GM10266 (cell line): ENCODE results near the gene OR2M5.

Experiments
- DNase-seq: peaks from one replicate; pipeline ENCODE4 v3.0.0; 2012; ENCODE audit errors: extremely low spot score
- CTCF ChIP-seq: IDR thresholded peaks from 2 replicates; pipeline ENCODE4 v1.5.1; 2012; ENCODE audit warnings: mild to moderate bottlenecking, low read depth; ENCODE audit not compliant: control insufficient read depth, insufficient read depth; ENCODE audit errors: missing control alignments

Gene OR2M5

GRCh38 chr1:248140846-248141245 lies 4.1 kb upstream of the OR2M5 start:
- TF ChIP-seq CTCF, result no peak
- no peak for DNase-seq

- no peak for TF ChIP-seq CTCF
- no peak for DNase-seq
These were observed 1.6 kb upstream of the OR2M5 start for GRCh38 chr1:248143311-248143710.

- DNase-seq, result no peak
- TF ChIP-seq CTCF, result no peak
These were observed 7.3 kb downstream of the OR2M5 start for GRCh38 chr1:248152056-248152827.

- no peak for DNase-seq
- no peak for TF ChIP-seq CTCF
These were observed 11.0 kb downstream of the OR2M5 start for GRCh38 chr1:248155927-248156326.

- DNase-seq, result no peak
- TF ChIP-seq CTCF, result no peak
These were observed 13.8 kb downstream of the OR2M5 start for GRCh38 chr1:248158758-248159157.

- DNase-seq, result no peak
- no peak for TF ChIP-seq CTCF
These were observed 19.1 kb downstream of the OR2M5 start for GRCh38 chr1:248164031-248164430.

- no peak for DNase-seq
- TF ChIP-seq CTCF, result no peak
These were observed 20.2 kb downstream of the OR2M5 start for GRCh38 chr1:248165186-248165585.
